Smooth muscle cell (in vitro differentiated cells): Measurements from ENCODE around the gene ZNHIT3. TPM values are rescaled to one million over a fixed set of nuclear protein-coding genes. Genes with fewer than 3 reads are reported as not detected.

Source experiments
- DNase-seq: peaks from one replicate; lab custom pipeline; 2025; ENCODE audit not compliant: unreplicated experiment; lab: John Stamatoyannopoulos, UW
- H2AFZ ChIP-seq: fragments of 200-600 bp; sonication (generic); 2 replicates; pipeline ENCODE4 v1.6.0; 2016; ENCODE audit warnings: antibody characterized with exemption, low read depth, mild to moderate bottlenecking
- H3F3A ChIP-seq: fragments of 200-600 bp; sonication (generic); 2 replicates; pipeline ENCODE4 v1.6.0; 2017; ENCODE audit warnings: antibody characterized with exemption, low read depth
- H3K27ac ChIP-seq: fragments of 200-600 bp; sonication (generic); 2 replicates; pipeline ENCODE4 v1.5.1; 2016; ENCODE audit warnings: low read depth, mild to moderate bottlenecking
- H3K27me3 ChIP-seq: fragments of 200-600 bp; sonication (generic); 2 replicates; pipeline ENCODE4 v1.6.1; 2016; ENCODE audit warnings: low read depth, mild to moderate bottlenecking
- H3K36me3 ChIP-seq: fragments of 200-600 bp; sonication (generic); 2 replicates; pipeline ENCODE4 v1.5.1; 2016; ENCODE audit warnings: low read depth
- H3K4me1 ChIP-seq: fragments of 200-600 bp; sonication (generic); 2 replicates; pipeline ENCODE4 v1.5.1; 2016; ENCODE audit warnings: low read depth
- H3K4me2 ChIP-seq: fragments of 200-600 bp; sonication (generic); 2 replicates; pipeline ENCODE4 v1.6.0; 2016; ENCODE audit warnings: mild to moderate bottlenecking
- H3K4me3 ChIP-seq: fragments of 200-600 bp; sonication (generic); 2 replicates; pipeline ENCODE4 v1.5.1; 2016; ENCODE audit warnings: mild to moderate bottlenecking
- H3K79me2 ChIP-seq: fragments of 200-600 bp; sonication (generic); 2 replicates; pipeline ENCODE4 v1.6.0; 2016; ENCODE audit warnings: low read depth, mild to moderate bottlenecking
- H3K9ac ChIP-seq: fragments of 200-600 bp; sonication (generic); 2 replicates; pipeline ENCODE4 v1.6.0; 2016; ENCODE audit warnings: low read depth
- H3K9me3 ChIP-seq: fragments of 200-600 bp; sonication (generic); replicated peaks from 2 replicates; pipeline ENCODE4 v1.5.1; 2016; ENCODE audit warnings: low read depth
- H4K20me1 ChIP-seq: fragments of 200-600 bp; sonication (generic); 2 replicates; pipeline ENCODE4 v1.6.0; 2016; ENCODE audit warnings: low read depth
- WGBS: methylation state at CpG from one replicate; pipeline ENCODE4 v1.1.7; 2016; ENCODE audit warnings: low lambda C conversion rate; 5-methylcytosine and 5-hydroxymethylcytosine counted together
- polyA plus RNA-seq: library from polyadenylated mRNA; unstranded; fragments of >200 nt; fragmentation: Nextera tagmentation; extraction: Ambion mirVana; gene quantifications from 2 replicates; pipeline ENCODE4 v1.2.1, GENCODE V29; 2016
- total RNA-seq: library from RNA; depleted of rRNA; stranded (reverse); fragments of >200 nt; gene quantifications from 2 replicates; pipeline ENCODE4 v1.2.3, GENCODE V29; 2014
- TF ChIP-seq, protein P1 (sequence below): fragments of 200-600 bp; sonication (generic); IDR thresholded peaks from 2 replicates; pipeline ENCODE4 v1.5.1; 2017; ENCODE audit warnings: borderline replicate concordance, mild to moderate bottlenecking, antibody characterized with exemption; ENCODE audit not compliant: insufficient read depth, poor library complexity, severe bottlenecking

The ZNHIT3 gene
- total and polyA plus RNA-seq, 2 experiments from 2014 or later: 34.2 to 47.7 TPM

DNA sequence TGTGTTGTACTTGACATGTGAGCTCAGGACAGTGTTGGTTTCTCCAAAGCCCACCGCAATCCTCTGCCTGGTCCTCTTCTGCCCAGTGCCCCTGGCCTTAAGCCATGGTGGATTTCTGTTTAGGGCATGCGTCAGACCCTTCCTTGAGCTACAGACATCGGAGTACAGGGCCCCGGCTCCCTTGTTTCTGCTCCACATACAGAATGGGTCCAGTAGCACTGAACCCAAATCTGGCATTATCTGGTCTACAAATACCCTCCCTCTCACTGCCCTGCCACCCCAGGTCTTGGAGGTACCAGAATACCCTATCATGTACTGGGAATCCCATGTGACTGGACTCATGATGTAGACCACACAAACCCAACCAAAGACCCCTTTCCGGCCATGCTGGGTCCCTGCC is 27.4 kb upstream of the ZNHIT3 start:
- Histone ChIP-seq H3K79me2 (no peaks in the 10 kb centered on the region), H4K20me1 (no peaks in the 10 kb centered on the region), H3K4me1 (no peaks in the 10 kb centered on the region), H2AFZ (no peak overlapping the region), H3K4me2 (no peak overlapping the region), H3K9me3 (no peaks in the 10 kb centered on the region), H3K4me3 (no peak overlapping the region), H3K36me3 (no peaks in the 10 kb centered on the region), H3K27ac (no peak overlapping the region), H3K27me3 (peaks cover 16% of the 10 kb centered on the region), H3K9ac (no peak overlapping the region), H3F3A (no peaks in the 10 kb centered on the region)
- TF ChIP-seq, protein P1, sequence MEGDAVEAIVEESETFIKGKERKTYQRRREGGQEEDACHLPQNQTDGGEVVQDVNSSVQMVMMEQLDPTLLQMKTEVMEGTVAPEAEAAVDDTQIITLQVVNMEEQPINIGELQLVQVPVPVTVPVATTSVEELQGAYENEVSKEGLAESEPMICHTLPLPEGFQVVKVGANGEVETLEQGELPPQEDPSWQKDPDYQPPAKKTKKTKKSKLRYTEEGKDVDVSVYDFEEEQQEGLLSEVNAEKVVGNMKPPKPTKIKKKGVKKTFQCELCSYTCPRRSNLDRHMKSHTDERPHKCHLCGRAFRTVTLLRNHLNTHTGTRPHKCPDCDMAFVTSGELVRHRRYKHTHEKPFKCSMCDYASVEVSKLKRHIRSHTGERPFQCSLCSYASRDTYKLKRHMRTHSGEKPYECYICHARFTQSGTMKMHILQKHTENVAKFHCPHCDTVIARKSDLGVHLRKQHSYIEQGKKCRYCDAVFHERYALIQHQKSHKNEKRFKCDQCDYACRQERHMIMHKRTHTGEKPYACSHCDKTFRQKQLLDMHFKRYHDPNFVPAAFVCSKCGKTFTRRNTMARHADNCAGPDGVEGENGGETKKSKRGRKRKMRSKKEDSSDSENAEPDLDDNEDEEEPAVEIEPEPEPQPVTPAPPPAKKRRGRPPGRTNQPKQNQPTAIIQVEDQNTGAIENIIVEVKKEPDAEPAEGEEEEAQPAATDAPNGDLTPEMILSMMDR: no peak
- WGBS: 83% methylated on average over 5 of the region's 5 CpGs
- no peak for DNase-seq

DNA sequence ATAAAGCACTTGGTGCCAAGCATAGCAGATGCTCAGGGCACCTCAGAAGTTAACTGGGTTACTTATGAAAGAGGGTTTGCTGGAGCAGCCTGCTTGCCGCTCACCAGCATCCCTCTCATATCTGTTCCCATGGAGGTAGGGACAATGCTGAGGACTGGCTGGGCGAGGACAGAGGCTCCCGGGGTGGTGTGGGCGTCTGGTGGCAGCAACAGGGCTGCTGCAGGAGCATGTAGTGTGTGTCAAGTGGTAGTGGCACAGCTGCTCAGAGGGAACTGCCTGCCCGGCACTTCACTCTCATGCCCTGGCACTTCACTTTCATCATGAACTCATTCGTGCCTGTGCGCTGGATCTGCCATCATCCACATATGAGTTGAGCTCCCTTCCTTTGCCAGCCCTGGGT is 26.9 kb upstream of the ZNHIT3 start:
- TF ChIP-seq, protein P1: no peak
- Histone ChIP-seq H3F3A (no peaks in the 10 kb centered on the region), H3K9ac (no peak overlapping the region)

DNA sequence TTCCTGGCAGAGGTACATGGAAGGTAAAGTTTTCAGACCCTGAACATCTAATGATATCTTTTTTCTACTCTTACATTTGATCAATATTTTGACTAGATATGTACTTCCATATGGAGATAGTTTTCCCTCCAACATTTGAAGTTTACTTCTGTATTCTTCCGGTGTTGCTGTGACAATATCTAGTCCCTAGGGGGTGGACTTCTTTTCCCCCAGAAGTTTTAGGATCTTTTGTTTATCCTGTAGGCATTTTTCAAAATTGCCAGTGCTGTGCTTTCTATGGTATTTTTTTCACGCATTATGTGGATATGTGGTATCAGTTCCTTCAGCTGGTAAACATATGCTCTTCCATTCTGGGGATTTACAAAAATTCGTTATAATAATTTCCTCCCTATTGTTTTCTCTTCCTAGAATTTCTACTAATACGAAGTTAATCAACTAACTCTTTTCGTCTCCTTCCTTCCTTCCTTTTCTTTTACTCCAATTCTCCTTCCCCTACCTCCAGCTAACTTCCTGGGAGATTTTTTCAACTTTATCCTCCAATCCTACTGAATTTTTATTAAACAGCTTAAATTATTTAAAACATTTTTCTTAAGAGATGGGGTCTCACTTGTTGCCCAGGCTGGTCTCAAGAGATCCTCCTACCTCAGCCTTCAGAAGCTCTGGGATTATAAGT is 26.1 kb upstream of the ZNHIT3 start:
- Histone ChIP-seq H3K4me1 (no peaks in the 10 kb centered on the region), H3K27me3 (peaks cover 16% of the 10 kb centered on the region), H3K9me3 (no peaks in the 10 kb centered on the region), H3K9ac (no peak overlapping the region), H4K20me1 (no peaks in the 10 kb centered on the region), H3F3A (no peaks in the 10 kb centered on the region), H3K79me2 (no peaks in the 10 kb centered on the region), H3K36me3 (no peaks in the 10 kb centered on the region), H2AFZ (no peak overlapping the region), H3K4me3 (no peak overlapping the region), H3K27ac (no peak overlapping the region), H3K4me2 (no peak overlapping the region)
- TF ChIP-seq, protein P1: no peak
- WGBS: 74% methylated on average over 5 of the region's 5 CpGs
- DNase-seq: no peak

More for the DNA sequence above, 26.9 kb upstream of the ZNHIT3 start:
- Histone ChIP-seq H3K4me2 (no peak overlapping the region), H3K27ac (no peak overlapping the region), H3K4me1 (no peaks in the 10 kb centered on the region), H3K9me3 (no peaks in the 10 kb centered on the region), H2AFZ (no peak overlapping the region), H3K36me3 (no peaks in the 10 kb centered on the region), H3K27me3 (peaks cover 16% of the 10 kb centered on the region), H3K4me3 (no peak overlapping the region), H3K79me2 (no peaks in the 10 kb centered on the region), H4K20me1 (no peaks in the 10 kb centered on the region)
- no peak for DNase-seq
- WGBS: 74% methylated on average over 7 of the region's 7 CpGs

DNA sequence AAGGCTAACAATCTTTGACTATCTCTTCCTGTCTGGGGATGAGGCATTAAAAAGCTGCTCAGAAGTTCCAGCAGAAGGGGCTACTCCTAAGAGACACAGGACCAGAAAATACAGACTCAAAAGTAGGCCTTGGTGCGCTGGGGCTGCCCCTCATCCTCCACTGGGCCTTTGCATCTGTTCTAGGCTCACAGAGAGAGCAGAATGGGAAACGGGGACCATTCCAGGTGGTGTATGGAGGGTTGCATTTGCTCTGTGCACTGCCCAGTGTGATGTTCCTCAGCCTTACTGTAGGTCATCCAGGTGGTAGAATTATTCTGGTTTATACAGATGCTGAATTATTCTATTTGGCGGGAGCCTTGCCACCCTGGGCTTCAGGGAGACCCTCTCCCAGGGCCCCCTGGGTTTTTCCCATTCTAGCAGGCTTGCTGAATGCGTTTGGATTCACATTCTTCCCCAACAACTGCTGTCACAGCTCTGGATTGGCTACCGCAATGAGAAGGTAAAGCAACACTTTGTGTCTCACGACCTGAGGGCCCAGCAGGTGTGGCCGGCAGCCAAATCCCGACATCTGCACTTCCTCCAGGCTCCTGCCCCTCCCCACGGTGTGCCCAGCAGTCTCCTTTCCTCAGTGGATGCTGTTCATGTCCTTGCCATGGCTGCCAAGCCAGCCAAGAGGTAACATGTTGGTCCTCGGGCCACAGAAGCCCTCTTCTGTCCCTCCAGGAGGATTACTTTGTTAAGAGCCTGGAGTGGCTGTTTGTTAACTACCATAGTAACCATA is 25.0 kb upstream of the ZNHIT3 start:
- Histone ChIP-seq H3K4me3 (no peak overlapping the region), H3K79me2 (no peaks in the 10 kb centered on the region), H3K36me3 (no peaks in the 10 kb centered on the region)

More for the DNA sequence above, 25.0 kb upstream of the ZNHIT3 start:
- Histone ChIP-seq H3K4me2 (no peak overlapping the region), H3K27me3 (peaks cover 16% of the 10 kb centered on the region), H2AFZ (no peak overlapping the region), H4K20me1 (no peaks in the 10 kb centered on the region), H3K27ac (no peak overlapping the region), H3K9me3 (no peaks in the 10 kb centered on the region), H3F3A (no peaks in the 10 kb centered on the region), H3K9ac (no peak overlapping the region), H3K4me1 (no peaks in the 10 kb centered on the region)
- no peak for DNase-seq
- TF ChIP-seq, protein P1: no peak
- WGBS: 62% methylated on average over 10 of the region's 10 CpGs
